A673 (cell line): ENCODE data around the gene DCAF7. TPM values are rescaled to one million over a fixed set of nuclear protein-coding genes. Genes with fewer than 3 reads are reported as not detected.

Experiments used
- BruUV-seq: library from RNA; stranded (reverse); fragments of 400-500 nt; replicated peaks from 2 replicates; lab custom pipeline; 2021; lab: Mats Ljungman, UMichigan
- CTCF ChIA-PET: fragments of 300-600 bp; sonication (Branson Sonifier 250); formaldehyde crosslinking; loops from one replicate; lab custom pipeline; 2022; ENCODE audit warnings: antibody characterized with exemption; lab: Charles Lee
- POLR2A ChIA-PET: fragments of 300-600 bp; sonication (Branson Sonifier 250); formaldehyde crosslinking; loops from one replicate; lab custom pipeline; 2022; ENCODE audit warnings: antibody characterized with exemption; ENCODE audit not compliant: low non-redundant PET; lab: Charles Lee
- DNase-seq: peaks from one replicate; pipeline ENCODE4 v3.0.0-alpha.2; 2015; ENCODE audit warnings: low spot score
- H3K27ac ChIP-seq: fragments of 200-600 bp; sonication (generic); 2 replicates; pipeline ENCODE4 v1.5.1; 2016; ENCODE audit warnings: mixed run types, low read depth, mild to moderate bottlenecking, mixed read lengths, antibody characterized with exemption, low read length; ENCODE audit not compliant: poor library complexity, severe bottlenecking
- H3K27me3 ChIP-seq: fragments of 200-600 bp; sonication (generic); replicated peaks from 2 replicates; pipeline ENCODE4 v1.6.1; 2017; ENCODE audit warnings: mixed run types, low read depth, mild to moderate bottlenecking, mixed read lengths, antibody characterized with exemption, low read length; ENCODE audit not compliant: insufficient read depth, poor library complexity
- H3K36me3 ChIP-seq: fragments of 200-600 bp; sonication (generic); 2 replicates; pipeline ENCODE4 v1.6.1; 2016; ENCODE audit warnings: mixed run types, mild to moderate bottlenecking, mixed read lengths, antibody characterized with exemption, low read length; ENCODE audit not compliant: insufficient read depth, poor library complexity, severe bottlenecking
- H3K4me1 ChIP-seq: fragments of 200-600 bp; sonication (generic); 2 replicates; pipeline ENCODE4 v1.6.1; 2017; ENCODE audit warnings: mixed run types, mild to moderate bottlenecking, mixed read lengths, antibody characterized with exemption, low read length; ENCODE audit not compliant: insufficient read depth, poor library complexity, severe bottlenecking
- H3K4me3 ChIP-seq: fragments of 200-600 bp; sonication (generic); 2 replicates; pipeline ENCODE4 v1.5.1; 2016; ENCODE audit warnings: low read depth, mixed run types, mild to moderate bottlenecking, mixed read lengths, low read length; ENCODE audit not compliant: poor library complexity, severe bottlenecking
- H3K9me3 ChIP-seq: fragments of 200-600 bp; sonication (generic); 2 replicates; pipeline ENCODE4 v1.6.1; 2016; ENCODE audit warnings: mixed run types, low read depth, mild to moderate bottlenecking, mixed read lengths, antibody characterized with exemption, low read length; ENCODE audit not compliant: poor library complexity, severe bottlenecking
- CTCF ChIP-seq: fragments of 300-800, 200-600 bp; sonication (generic); conservative IDR thresholded peaks from 2 replicates; pipeline ENCODE4 v1.5.1; 2017; ENCODE audit warnings: low read depth, mild to moderate bottlenecking, antibody characterized with exemption, low read length, moderate library complexity, mixed read lengths
- EZH2 ChIP-seq: fragments of 200-600 bp; sonication (generic); IDR thresholded peaks from 2 replicates; pipeline ENCODE4 v1.6.1; 2017; ENCODE audit warnings: borderline replicate concordance, low read depth, mild to moderate bottlenecking, mixed read lengths, antibody characterized with exemption, low read length; ENCODE audit not compliant: poor library complexity, severe bottlenecking
- intact Hi-C: fragments of 100-400 bp; cut with micrococcal nuclease; formaldehyde crosslinking; loops from one replicate; pipeline ENCODE4 v1.10.0; 2022; ENCODE audit not compliant: unreplicated experiment
- total RNA-seq: library from RNA; stranded (reverse); gene quantifications from 2 replicates; pipeline ENCODE4 v1.2.3, GENCODE V29; 2021

DCAF7 gene
- total RNA-seq, 1 experiment from 2014 or later, result 116 TPM

GRCh38 chr17:63561819-63562218 is 11.5 kb downstream of the DCAF7 start:
- intact Hi-C loops, result no loop called here
- Histone ChIP-seq H3K36me3 (no peaks in the 10 kb centered on the region), H3K9me3 (no peaks in the 10 kb centered on the region), H3K27me3 (no peaks in the 10 kb centered on the region), H3K27ac (no peak overlapping the region), H3K4me1 (no peaks in the 10 kb centered on the region), H3K4me3 (no peak overlapping the region)
- ChIA-PET POLR2A (interaction anchor here (0.9 kb wide), 1 partner anchor 181 kb away, joined by 4 read pairs; no protein-coding TSS in a partner anchor), CTCF (no interaction called here)
- DNase-seq, result no peak
- TF ChIP-seq CTCF (no peak), EZH2 (no peak)
- BruUV-seq, result no TSS peak

GRCh38 chr17:63563339-63563738 is 13.1 kb downstream of the DCAF7 start:
- DNase-seq, result no peak
- Histone ChIP-seq H3K4me3 (no peak overlapping the region), H3K27me3 (no peaks in the 10 kb centered on the region), H3K36me3 (no peaks in the 10 kb centered on the region), H3K27ac (no peak overlapping the region), H3K9me3 (no peaks in the 10 kb centered on the region), H3K4me1 (no peaks in the 10 kb centered on the region)
- ChIA-PET POLR2A (no interaction called here), CTCF (no interaction called here)
- intact Hi-C loops, result no loop called here
- no TSS peak for BruUV-seq
- TF ChIP-seq EZH2, result no peak
- TF ChIP-seq CTCF, result no peak

GRCh38 chr17:63564562-63564961 is 14.3 kb downstream of the DCAF7 start:
- BruUV-seq, result no TSS peak
- no peaks in the 10 kb centered on the region for H3K36me3 ChIP-seq
- no peaks in the 10 kb centered on the region for H3K9me3 ChIP-seq
- no peak overlapping the region for H3K4me3 ChIP-seq
- ChIA-PET CTCF (no interaction called here), POLR2A (no interaction called here)
- H3K27me3 ChIP-seq, result no peaks in the 10 kb centered on the region
- H3K4me1 ChIP-seq, result no peaks in the 10 kb centered on the region
- no peak for TF ChIP-seq CTCF
- no peak for TF ChIP-seq EZH2
- intact Hi-C loops, result no loop called here
- no peak overlapping the region for H3K27ac ChIP-seq
- DNase-seq, result no peak
